SK-N-MC (cell line): ENCODE results near the gene ZNF724.
"Not testable (repeated sequence)": the region's sequence is repeated elsewhere in the genome, so short reads cannot be mapped to it uniquely, and the experiment has no call there.

Source experiments
- DNase-seq: peaks from one replicate; pipeline ENCODE4 v3.0.0-alpha.2; 2011; ENCODE audit warnings: low read depth, low spot score
- H3K27ac ChIP-seq: fragments of 200-600 bp; sonication (generic); 2 replicates; pipeline ENCODE4 v1.5.1; 2016; ENCODE audit warnings: mixed run types
- H3K36me3 ChIP-seq: fragments of 200-600 bp; sonication (generic); 2 replicates; pipeline ENCODE4 v1.6.1; 2017; ENCODE audit warnings: antibody characterized with exemption, low read length, mixed read lengths; ENCODE audit not compliant: insufficient read depth
- H3K4me3 ChIP-seq: fragments of 200-600 bp; sonication (generic); 2 replicates; pipeline ENCODE4 v1.5.1; 2016
- H3K9ac ChIP-seq: fragments of 200-600 bp; sonication (generic); 2 replicates; pipeline ENCODE4 v1.8.0; 2017; ENCODE audit warnings: mixed run types, mixed read lengths; ENCODE audit not compliant: insufficient read length
- H3K9me3 ChIP-seq: fragments of 200-600 bp; sonication (generic); 2 replicates; pipeline ENCODE4 v1.6.1; 2017; ENCODE audit warnings: low read depth, mild to moderate bottlenecking, antibody characterized with exemption, low read length, moderate library complexity, mixed read lengths
- EZH2 ChIP-seq: fragments of 200-600 bp; sonication (generic); IDR thresholded peaks from one replicate; pipeline ENCODE4 v1.6.1; 2017; ENCODE audit warnings: antibody characterized with exemption
- FOXP2 ChIP-seq: optimal IDR thresholded peaks from 2 replicates; pipeline ENCODE3; 2011; ENCODE audit warnings: mild to moderate bottlenecking, moderate library complexity; ENCODE audit not compliant: insufficient read depth; ENCODE audit errors: extremely low read length, control extremely low read depth
- POLR2AphosphoS5 ChIP-seq: IDR thresholded peaks from 2 replicates; pipeline ENCODE4 v1.6.1; 2012; ENCODE audit warnings: mild to moderate bottlenecking, low read depth, low read length, borderline replicate concordance

The ZNF724 gene

GRCh38 chr19:23255700-23256099 lies 5.5 kb upstream of the ZNF724 start:
- Histone ChIP-seq H3K4me3 (no peak overlapping the region), H3K9me3 (no peaks in the 10 kb centered on the region), H3K9ac (no peak overlapping the region), H3K36me3 (peaks cover 22% of the 10 kb centered on the region), H3K27ac (no peak overlapping the region)
- TF ChIP-seq EZH2, result no peak
- no peak for TF ChIP-seq POLR2AphosphoS5
- no peak for TF ChIP-seq FOXP2
- DNase-seq, result no peak

GRCh38 chr19:23254141-23254910 lies 4.1 kb upstream of the ZNF724 start:
- no peak for DNase-seq
- Histone ChIP-seq H3K36me3 (peaks cover 9% of the 10 kb centered on the region), H3K27ac (no peak overlapping the region)

GRCh38 chr19:23253256-23253655 lies 3.1 kb upstream of the ZNF724 start:
- DNase-seq, H3K36me3 ChIP-seq, H3K9ac ChIP-seq: not testable (repeated sequence)

More at GRCh38 chr19:23254141-23254910, 4.1 kb upstream of the ZNF724 start:
- Histone ChIP-seq H3K9ac (no peak overlapping the region), H3K9me3 (no peaks in the 10 kb centered on the region), H3K4me3 (no peak overlapping the region)
- no peak for TF ChIP-seq POLR2AphosphoS5
- no peak for TF ChIP-seq EZH2

GRCh38 chr19:23241419-23241818 lies 8.8 kb downstream of the ZNF724 start:
- no peak overlapping the region for H3K4me3 ChIP-seq
- no peak for DNase-seq
- H3K9ac ChIP-seq, result no peak overlapping the region
- H3K36me3 ChIP-seq, result peaks cover 89% of the 10 kb centered on the region
- TF ChIP-seq POLR2AphosphoS5 (no peak), FOXP2 (no peak), EZH2 (no peak)
- no peak overlapping the region for H3K27ac ChIP-seq
- H3K9me3 ChIP-seq, result peaks cover 39% of the 10 kb centered on the region

More at GRCh38 chr19:23253256-23253655, 3.1 kb upstream of the ZNF724 start:
- H3K9me3 ChIP-seq, H3K4me3 ChIP-seq, H3K27ac ChIP-seq: not testable (repeated sequence)

GRCh38 chr19:23222998-23223652 lies 27.1 kb downstream of the ZNF724 start:
- Histone ChIP-seq H3K4me3 (no peak overlapping the region), H3K9me3 (peaks cover 42% of the 10 kb centered on the region), H3K9ac (no peak overlapping the region), H3K27ac (no peak overlapping the region), H3K36me3 (peaks cover 70% of the 10 kb centered on the region)
- no peak for DNase-seq
- TF ChIP-seq EZH2 (no peak), POLR2AphosphoS5 (no peak), FOXP2 (no peak)

- no peak overlapping the region for H3K4me3 ChIP-seq
- no peak overlapping the region for H3K27ac ChIP-seq
- TF ChIP-seq FOXP2 (no peak), POLR2AphosphoS5 (no peak), EZH2 (no peak)
- H3K36me3 ChIP-seq, result no peaks in the 10 kb centered on the region
- H3K9ac ChIP-seq, result no peak overlapping the region
- DNase-seq, result no peak
- H3K9me3 ChIP-seq, result no peaks in the 10 kb centered on the region
Measured at GRCh38 chr19:23203841-23204344, 46.3 kb downstream of the ZNF724 start.

- no peaks in the 10 kb centered on the region for H3K36me3 ChIP-seq
- no peak overlapping the region for H3K4me3 ChIP-seq
- H3K27ac ChIP-seq, result no peak overlapping the region
- no peak for TF ChIP-seq POLR2AphosphoS5
- TF ChIP-seq EZH2, result no peak
- no peak for TF ChIP-seq FOXP2
- no peak for DNase-seq
- no peaks in the 10 kb centered on the region for H3K9me3 ChIP-seq
- H3K9ac ChIP-seq, result no peak overlapping the region
Measured at GRCh38 chr19:23190341-23190740, 59.9 kb downstream of the ZNF724 start.

- no peak overlapping the region for H3K9ac ChIP-seq
- no peak overlapping the region for H3K4me3 ChIP-seq
- H3K36me3 ChIP-seq, result no peaks in the 10 kb centered on the region
- no peak for DNase-seq
- H3K9me3 ChIP-seq, result no peaks in the 10 kb centered on the region
- H3K27ac ChIP-seq, result no peak overlapping the region
- TF ChIP-seq EZH2 (no peak), POLR2AphosphoS5 (no peak), FOXP2 (no peak)
Measured at GRCh38 chr19:23183251-23183650, 66.9 kb downstream of the ZNF724 start.
